IgD-negative memory B cell (primary cell): ENCODE results near the gene C4orf46. TPM values are rescaled to one million over a fixed set of nuclear protein-coding genes. Genes with fewer than 3 reads are reported as not detected.

Source experiments
- H3K27ac Mint-ChIP-seq, 3 donors: one replicate each; pipeline ENCODE4 v1.8.0; 2020 to 2022; ENCODE audit warnings: mild to moderate bottlenecking in 3 of 3, mixed read lengths in 3 of 3, moderate library complexity in 1 of 3
- H3K27me3 Mint-ChIP-seq: one replicate; pipeline ENCODE4 v1.8.0; 2021; ENCODE audit warnings: mixed read lengths
- H3K36me3 Mint-ChIP-seq: one replicate; pipeline ENCODE4 v1.8.0; 2020; ENCODE audit warnings: mild to moderate bottlenecking, mixed read lengths
- H3K4me1 Mint-ChIP-seq, 3 donors: one replicate each; pipeline ENCODE4 v1.8.0; 2020 to 2022; ENCODE audit warnings: mixed read lengths in 3 of 3, mild to moderate bottlenecking in 1 of 3
- H3K4me3 Mint-ChIP-seq, 4 donors: one replicate each; pipeline ENCODE4 v1.8.0; 2020 to 2022; ENCODE audit warnings: mild to moderate bottlenecking in 4 of 4, mixed read lengths in 4 of 4, moderate library complexity in 3 of 4
- H3K9me3 Mint-ChIP-seq, 3 donors: one replicate each; pipeline ENCODE4 v1.8.0; 2020 to 2021; ENCODE audit warnings: mixed read lengths in 3 of 3, mild to moderate bottlenecking in 1 of 3
- polyA plus RNA-seq: library from polyadenylated mRNA; unstranded; fragments of 300-500 nt; fragmentation: Illumina TruSeq; gene quantifications from one replicate; pipeline ENCODE4 v1.2.3, GENCODE V29; 2021

Gene C4orf46
- polyA plus RNA-seq, 1 donor from 2014 or later = 2.9 TPM

DNA sequence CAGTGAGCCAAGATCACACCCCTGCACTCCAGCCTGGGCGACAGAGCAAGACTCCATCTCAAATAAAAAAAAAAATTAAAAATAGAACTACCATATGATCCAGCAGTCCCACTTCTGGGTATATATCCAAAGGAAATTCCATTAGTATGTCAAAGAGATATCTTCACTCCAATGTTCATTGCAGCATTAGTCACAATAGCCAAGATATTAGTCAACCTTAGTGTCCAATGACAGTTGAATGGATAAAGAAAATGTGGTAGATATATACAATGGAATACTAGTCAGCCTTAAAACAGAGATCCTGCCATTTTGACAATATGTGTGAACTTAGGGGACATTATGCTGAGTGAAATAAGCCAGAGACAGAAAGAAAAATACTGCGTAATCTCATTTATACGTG, 49.4 kb downstream of the C4orf46 start:
- Mint-ChIP-seq H3K36me3 (no peaks in the 10 kb centered on the region), H3K27ac (no peak overlapping the region), H3K4me3 (no peak overlapping the region), H3K4me1 (no peaks in the 10 kb centered on the region), H3K9me3 (no peaks in the 10 kb centered on the region), H3K27me3 (peaks cover 14% of the 10 kb centered on the region)

- Mint-ChIP-seq H3K4me1 (no peaks in the 10 kb centered on the region), H3K9me3 (no peaks in the 10 kb centered on the region), H3K27me3 (peaks cover 14% of the 10 kb centered on the region), H3K36me3 (no peaks in the 10 kb centered on the region), H3K4me3 (no peak overlapping the region), H3K27ac (no peak overlapping the region)
Measured at GRCh38 chr4:158621729-158622128, 50.0 kb downstream of the C4orf46 start.

GRCh38 chr4:158617956-158618355, 53.7 kb downstream of the C4orf46 start:
- peaks cover 0 to 2% (median 0%) of the 10 kb centered on the region in 3 donors for H3K9me3 Mint-ChIP-seq
- no peaks in the 10 kb centered on the region for H3K4me1 Mint-ChIP-seq
- H3K36me3 Mint-ChIP-seq = no peaks in the 10 kb centered on the region
- H3K27ac Mint-ChIP-seq = no peak overlapping the region
- H3K4me3 Mint-ChIP-seq = no peak overlapping the region
- peaks cover 14% of the 10 kb centered on the region for H3K27me3 Mint-ChIP-seq

Other genes with a start within 250 kb of the C4orf46 start
- not detected for gene RXFP1, start 150.0 kb downstream of the C4orf46 start, polyA plus RNA-seq
- gene ETFDH, start 409 bp upstream of the C4orf46 start, polyA plus RNA-seq = 4.2 TPM
- gene PPID, start 51.5 kb upstream of the C4orf46 start, polyA plus RNA-seq = 45.6 TPM
- 0.06 TPM for gene FNIP2, start 97.1 kb upstream of the C4orf46 start, polyA plus RNA-seq